ENCODE results near the gene HPSE.

The HPSE gene

GRCh38 chr4:83334425-83335241 is at the start of gene HPSE:
Gene HPSE, minus strand, starts transcription at chr4:83334848. Its CDS starts 66 bp downstream, at chr4:83334782.
- peak; percentile 52 for DNase-seq (ENCODE audit: low spot score)

- DNase-seq (ENCODE audit: low spot score): no peak
These were observed 48.2 kb upstream of the HPSE start for GRCh38 chr4:83382850-83383249.

- DNase-seq (ENCODE audit: low spot score): no peak
These were observed 46.5 kb upstream of the HPSE start for GRCh38 chr4:83381173-83381572.

GRCh38 chr4:83378419-83378818 is 43.8 kb upstream of the HPSE start:
- DNase-seq (ENCODE audit: low spot score): no peak

- no peak for DNase-seq (ENCODE audit: low spot score)
These were observed 38.3 kb upstream of the HPSE start for GRCh38 chr4:83372931-83373330.

GRCh38 chr4:83371936-83372335 is 37.3 kb upstream of the HPSE start:
- DNase-seq (ENCODE audit: low spot score): no peak

- DNase-seq (ENCODE audit: low spot score): no peak
These were observed 36.6 kb upstream of the HPSE start for GRCh38 chr4:83371235-83371634.

- DNase-seq (ENCODE audit: low spot score): no peak
These were observed 35.9 kb upstream of the HPSE start for GRCh38 chr4:83370640-83370906.

- no peak for DNase-seq (ENCODE audit: low spot score)
These were observed 35.4 kb upstream of the HPSE start for GRCh38 chr4:83369831-83370639.

GRCh38 chr4:83364312-83364711 is 29.7 kb upstream of the HPSE start:
- DNase-seq (ENCODE audit: low spot score): no peak

- no peak for DNase-seq (ENCODE audit: low spot score)
These were observed 28.1 kb upstream of the HPSE start for GRCh38 chr4:83362492-83363329.

- DNase-seq (ENCODE audit: low spot score): no peak
These were observed 26.9 kb upstream of the HPSE start for GRCh38 chr4:83361416-83362103.

- no peak for DNase-seq (ENCODE audit: low spot score)
These were observed 25.4 kb upstream of the HPSE start for GRCh38 chr4:83360018-83360417.

GRCh38 chr4:83358410-83358809 is 23.8 kb upstream of the HPSE start:
- peak; percentile 40 for DNase-seq (ENCODE audit: low spot score)

GRCh38 chr4:83356899-83357661 is 22.4 kb upstream of the HPSE start:
- DNase-seq (ENCODE audit: low spot score): peak; percentile 33

GRCh38 chr4:83353516-83353915 is 18.9 kb upstream of the HPSE start:
- no peak for DNase-seq (ENCODE audit: low spot score)

GRCh38 chr4:83348074-83348473 is 13.4 kb upstream of the HPSE start:
- no peak for DNase-seq (ENCODE audit: low spot score)

- DNase-seq (ENCODE audit: low spot score): no peak
These were observed 7.8 kb upstream of the HPSE start for GRCh38 chr4:83342476-83342875.

GRCh38 chr4:83340692-83341343 is 6.2 kb upstream of the HPSE start:
- no peak for DNase-seq (ENCODE audit: low spot score)

- DNase-seq (ENCODE audit: low spot score): no peak
These were observed 4.9 kb upstream of the HPSE start for GRCh38 chr4:83339573-83339972.

- DNase-seq (ENCODE audit: low spot score): no peak
These were observed 1.1 kb upstream of the HPSE start for GRCh38 chr4:83335701-83336100.

Measured in AG08396 (cell line).